PC-9 (cell line): ENCODE data around the gene SLC39A13. TPM values are rescaled to one million over a fixed set of nuclear protein-coding genes. Genes with fewer than 3 reads are reported as not detected.

Experiments used
- BruUV-seq: library from RNA; stranded (reverse); fragments of 400-500 nt; replicated peaks from 2 replicates; lab custom pipeline; 2021; lab: Mats Ljungman, UMichigan
- CTCF ChIA-PET: fragments of 300-600 bp; sonication (Branson Sonifier 250); formaldehyde crosslinking; loops from one replicate; lab custom pipeline; 2022; ENCODE audit warnings: antibody characterized with exemption; lab: Charles Lee
- POLR2A ChIA-PET: fragments of 300-600 bp; sonication (Branson Sonifier 250); formaldehyde crosslinking; loops from one replicate; lab custom pipeline; 2022; ENCODE audit warnings: antibody characterized with exemption; ENCODE audit not compliant: unreplicated experiment; lab: Charles Lee
- DNase-seq, 2 experiments: peaks; one replicate each; pipeline versions ENCODE4 v3.0.0 to v3.0.0-alpha.2; 2015 to 2022; ENCODE audit warnings: mixed read lengths in 1 of 2
- H2AFZ ChIP-seq: fragments of 200-600 bp; sonication (generic); 2 replicates; pipeline ENCODE4 v1.8.1; 2017; ENCODE audit warnings: antibody characterized with exemption
- H3F3A ChIP-seq: fragments of 200-600 bp; sonication (generic); 2 replicates; pipeline ENCODE4 v1.8.1; 2017; ENCODE audit warnings: antibody characterized with exemption, mild to moderate bottlenecking, low read depth; ENCODE audit not compliant: insufficient read depth
- H3K27ac ChIP-seq: fragments of 200-600 bp; sonication (generic); 2 replicates; pipeline ENCODE4 v1.6.1; 2016; ENCODE audit warnings: mixed run types
- H3K27me3 ChIP-seq: fragments of 200-600 bp; sonication (generic); 2 replicates; pipeline ENCODE4 v1.6.1; 2016; ENCODE audit warnings: low read depth, mixed run types; ENCODE audit not compliant: insufficient read depth
- H3K36me3 ChIP-seq: fragments of 200-600 bp; sonication (generic); 2 replicates; pipeline ENCODE4 v1.6.1; 2016; ENCODE audit warnings: low read depth, mixed run types
- H3K4me1 ChIP-seq: fragments of 200-600 bp; sonication (generic); replicated peaks from 2 replicates; pipeline ENCODE4 v1.6.1; 2016; ENCODE audit warnings: mixed run types; ENCODE audit not compliant: insufficient read depth
- H3K4me2 ChIP-seq: fragments of 200-600 bp; sonication (generic); 2 replicates; pipeline ENCODE4 v1.6.1; 2017; ENCODE audit warnings: mixed run types
- H3K4me3 ChIP-seq: fragments of 200-600 bp; sonication (generic); 2 replicates; pipeline ENCODE4 v1.6.1; 2016; ENCODE audit warnings: mixed run types
- H3K79me2 ChIP-seq: fragments of 200-600 bp; sonication (generic); 2 replicates; pipeline ENCODE4 v1.6.1; 2017; ENCODE audit warnings: low read depth, mixed run types
- H3K9me2 ChIP-seq: fragments of 200-600 bp; sonication (generic); 2 replicates; pipeline ENCODE4 v1.8.1; 2017; ENCODE audit warnings: mild to moderate bottlenecking; ENCODE audit not compliant: insufficient read depth
- H3K9me3 ChIP-seq: fragments of 200-600 bp; sonication (generic); 2 replicates; pipeline ENCODE4 v1.8.1; 2016; ENCODE audit warnings: low read depth; ENCODE audit not compliant: insufficient read depth
- H4K20me1 ChIP-seq: fragments of 200-600 bp; sonication (generic); 2 replicates; pipeline ENCODE4 v1.8.1; 2017; ENCODE audit not compliant: insufficient read depth
- CTCF ChIP-seq: fragments of 200-600 bp; sonication (generic); conservative IDR thresholded peaks from 2 replicates; pipeline ENCODE4 v1.6.1; 2017; ENCODE audit warnings: mixed run types, antibody characterized with exemption, mild to moderate bottlenecking, moderate library complexity
- EZH2 ChIP-seq: fragments of 200-600 bp; sonication (generic); IDR thresholded peaks from 2 replicates; pipeline ENCODE4 v1.8.0; 2017; ENCODE audit warnings: antibody characterized with exemption, low read depth
- intact Hi-C: fragments of 100-400 bp; cut with micrococcal nuclease; formaldehyde crosslinking; loops from one replicate; pipeline ENCODE4 v1.10.0; 2022; ENCODE audit not compliant: unreplicated experiment
- total RNA-seq: library from RNA; stranded (reverse); gene quantifications from 2 replicates; pipeline ENCODE4 v1.2.3, GENCODE V29; 2021

The SLC39A13 gene
- total RNA-seq, 1 experiment from 2014 or later: 28.8 TPM

GRCh38 chr11:47436726-47437125 is 28.3 kb downstream of the SLC39A13 start:
- Histone ChIP-seq H3K79me2 (no peaks in the 10 kb centered on the region), H3K9me3 (no peaks in the 10 kb centered on the region), H3K4me2 (no peak overlapping the region), H3K4me3 (no peak overlapping the region), H2AFZ (no peak overlapping the region), H3K27ac (no peak overlapping the region), H3K4me1 (no peaks in the 10 kb centered on the region), H3K36me3 (no peaks in the 10 kb centered on the region), H3K9me2 (no peaks in the 10 kb centered on the region), H3K27me3 (no peaks in the 10 kb centered on the region), H4K20me1 (no peaks in the 10 kb centered on the region), H3F3A (peaks cover 6% of the 10 kb centered on the region)
- DNase-seq: no peak
- no TSS peak for BruUV-seq
- intact Hi-C loops: no loop called here
- CTCF ChIA-PET: no interaction called here
- POLR2A ChIA-PET: no interaction called here
- no peak for TF ChIP-seq CTCF
- TF ChIP-seq EZH2: no peak

DNA sequence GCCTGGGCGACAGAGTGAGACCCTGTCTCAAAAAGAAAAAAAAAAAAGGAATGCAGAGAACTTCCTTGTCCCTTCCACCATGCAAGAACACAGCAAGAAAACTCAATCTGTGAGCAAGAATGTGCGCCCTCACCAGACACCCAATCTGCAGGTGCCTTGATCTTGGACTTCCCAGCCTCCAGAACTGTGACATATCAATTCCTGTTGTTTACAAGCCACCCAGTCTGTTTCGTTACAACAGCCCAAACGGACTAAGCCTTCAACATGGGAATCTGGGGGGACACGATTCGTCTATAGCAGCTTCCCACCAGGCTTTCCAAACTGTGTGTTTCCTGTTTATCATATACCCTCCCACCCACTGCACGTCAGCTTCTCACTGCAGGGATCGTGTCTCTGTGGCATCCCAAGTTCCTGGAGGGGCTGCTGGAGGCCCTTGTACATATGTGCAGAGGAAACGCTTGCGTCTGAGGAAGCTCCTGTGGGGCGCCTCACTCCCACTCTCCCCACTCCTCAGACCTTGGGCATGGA is 28.9 kb downstream of the SLC39A13 start:
- H3K4me1 ChIP-seq: no peaks in the 10 kb centered on the region
- H3K27me3 ChIP-seq: no peaks in the 10 kb centered on the region
- intact Hi-C loops: no loop called here
- no peak overlapping the region for H3K4me2 ChIP-seq
- BruUV-seq: no TSS peak
- H3K79me2 ChIP-seq: no peaks in the 10 kb centered on the region
- H3K4me3 ChIP-seq: no peak overlapping the region
- H4K20me1 ChIP-seq: no peaks in the 10 kb centered on the region
- TF ChIP-seq EZH2 (no peak), CTCF (no peak)
- H3K36me3 ChIP-seq: no peaks in the 10 kb centered on the region
- CTCF ChIA-PET: no interaction called here
- POLR2A ChIA-PET: no interaction called here
- H3K27ac ChIP-seq: no peak overlapping the region
- H3F3A ChIP-seq: peaks cover 6% of the 10 kb centered on the region
- H3K9me3 ChIP-seq: no peaks in the 10 kb centered on the region
- no peaks in the 10 kb centered on the region for H3K9me2 ChIP-seq
- DNase-seq: no peak
- H2AFZ ChIP-seq: no peak overlapping the region

DNA sequence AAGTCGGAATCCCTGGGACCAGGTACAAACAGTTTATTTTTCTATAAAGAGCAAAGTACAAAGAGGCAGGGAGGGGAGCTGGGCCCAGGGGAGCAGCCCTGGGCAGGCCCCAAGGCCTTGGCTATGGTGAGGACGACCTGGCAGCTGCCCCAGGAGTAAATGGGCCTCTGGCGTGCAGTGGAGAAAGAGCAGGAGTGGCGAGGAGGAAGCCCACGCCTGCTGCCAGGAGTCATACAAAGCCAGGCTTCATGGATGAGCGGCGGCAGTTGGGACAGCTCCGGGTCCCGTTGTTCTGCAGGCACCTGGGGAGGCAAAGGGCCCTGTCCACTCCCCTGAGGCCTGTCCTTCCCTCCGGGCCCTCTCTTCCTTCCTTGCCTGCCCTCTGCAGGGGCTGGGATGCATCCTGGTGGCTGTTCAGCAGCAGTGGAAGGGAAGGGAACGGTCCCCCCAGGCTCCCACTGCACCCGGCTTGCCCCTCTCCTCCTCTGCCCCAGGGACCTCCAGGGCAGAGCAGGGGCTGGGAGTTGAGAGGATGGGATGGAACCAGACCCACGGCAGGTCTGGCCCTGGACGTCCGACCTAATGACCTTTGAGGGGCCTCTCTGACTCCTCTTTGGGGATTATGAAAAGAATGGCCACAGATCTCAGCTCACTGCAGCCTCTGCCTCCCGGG is 29.5 kb downstream of the SLC39A13 start:
- Histone ChIP-seq H3K4me3 (no peak overlapping the region), H3K4me2 (no peak overlapping the region), H3K9me2 (no peaks in the 10 kb centered on the region), H3K36me3 (no peaks in the 10 kb centered on the region), H3K27ac (no peak overlapping the region), H3F3A (peaks cover 6% of the 10 kb centered on the region), H2AFZ (no peak overlapping the region), H3K79me2 (no peaks in the 10 kb centered on the region), H4K20me1 (no peaks in the 10 kb centered on the region), H3K4me1 (no peaks in the 10 kb centered on the region), H3K9me3 (no peaks in the 10 kb centered on the region), H3K27me3 (no peaks in the 10 kb centered on the region)
- DNase-seq: no peak
- BruUV-seq: no TSS peak
- ChIA-PET POLR2A (no interaction called here), CTCF (no interaction called here)
- TF ChIP-seq CTCF (no peak), EZH2 (no peak)
- intact Hi-C loops: no loop called here
